T-helper 1 cell (primary cell): ENCODE results near the gene SKIC8.
A peak's percentile ranks its signal among the peaks of the same experiment; 100 is the strongest.

Experiments used
- DNase-seq, 5 donors: peaks; one replicate each; pipeline ENCODE4 v3.0.0-alpha.2; 2012 to 2020

Gene SKIC8

GRCh38 chr15:78291052-78291451 is 8.4 kb downstream of the SKIC8 start:
- DNase-seq: no peak

- no peak for DNase-seq
These were observed 9.2 kb downstream of the SKIC8 start for GRCh38 chr15:78290222-78290621.

- DNase-seq: no peak
These were observed 14.7 kb downstream of the SKIC8 start for GRCh38 chr15:78284758-78285157.

- DNase-seq: no peak
These were observed 17.1 kb downstream of the SKIC8 start for GRCh38 chr15:78282324-78282723.

- DNase-seq: no peak
These were observed 18.9 kb downstream of the SKIC8 start for GRCh38 chr15:78280319-78281072.

- no peak for DNase-seq
These were observed 23.1 kb downstream of the SKIC8 start for GRCh38 chr15:78276064-78276943.

- DNase-seq: no peak
These were observed 24.4 kb downstream of the SKIC8 start for GRCh38 chr15:78274994-78275393.

GRCh38 chr15:78272776-78273175 is 26.6 kb downstream of the SKIC8 start:
- DNase-seq: no peak

- no peak for DNase-seq
These were observed 27.1 kb downstream of the SKIC8 start for GRCh38 chr15:78272316-78272715.

GRCh38 chr15:78266806-78267205 is 32.6 kb downstream of the SKIC8 start:
- no peak for DNase-seq

- no peak for DNase-seq
These were observed 33.2 kb downstream of the SKIC8 start for GRCh38 chr15:78266229-78266628.

- peak in 1 of 5 donors; percentile 15 for DNase-seq
These were observed 33.6 kb downstream of the SKIC8 start for GRCh38 chr15:78265752-78266224.

- DNase-seq: no peak
These were observed 34.3 kb downstream of the SKIC8 start for GRCh38 chr15:78265137-78265460.

- DNase-seq: peak; percentile 49 to 74 (median 63)
These were observed 34.9 kb downstream of the SKIC8 start, which contains the start of gene DNAJA4 for GRCh38 chr15:78264304-78265136. TSS of gene DNAJA4 (plus strand) at chr15:78264562. CDS start at chr15:78264764, 202 bp downstream.

- no peak for DNase-seq
These were observed 35.5 kb downstream of the SKIC8 start for GRCh38 chr15:78263907-78264303.

GRCh38 chr15:78263351-78263781 is 36.0 kb downstream of the SKIC8 start:
- peak in 1 of 5 donors; percentile 11 for DNase-seq

- no peak for DNase-seq
These were observed 38.3 kb downstream of the SKIC8 start for GRCh38 chr15:78261062-78261461.

GRCh38 chr15:78260489-78260888 is 38.9 kb downstream of the SKIC8 start:
- DNase-seq: no peak

- no peak for DNase-seq
These were observed 40.2 kb downstream of the SKIC8 start for GRCh38 chr15:78259232-78259631.

GRCh38 chr15:78257681-78258080 is 41.7 kb downstream of the SKIC8 start:
- no peak for DNase-seq

- DNase-seq: no peak
These were observed 43.4 kb downstream of the SKIC8 start for GRCh38 chr15:78256044-78256437.

- DNase-seq: no peak
These were observed 43.9 kb downstream of the SKIC8 start for GRCh38 chr15:78255421-78256043.
